NOMO-1 (cell line): ENCODE results near the gene SPRTN.

Source experiments
- DNase-seq, 2 experiments: peaks; one replicate each; lab custom pipeline; 2025; ENCODE audit not compliant: unreplicated experiment in 2 of 2; lab: John Stamatoyannopoulos, UW

The SPRTN gene

DNA sequence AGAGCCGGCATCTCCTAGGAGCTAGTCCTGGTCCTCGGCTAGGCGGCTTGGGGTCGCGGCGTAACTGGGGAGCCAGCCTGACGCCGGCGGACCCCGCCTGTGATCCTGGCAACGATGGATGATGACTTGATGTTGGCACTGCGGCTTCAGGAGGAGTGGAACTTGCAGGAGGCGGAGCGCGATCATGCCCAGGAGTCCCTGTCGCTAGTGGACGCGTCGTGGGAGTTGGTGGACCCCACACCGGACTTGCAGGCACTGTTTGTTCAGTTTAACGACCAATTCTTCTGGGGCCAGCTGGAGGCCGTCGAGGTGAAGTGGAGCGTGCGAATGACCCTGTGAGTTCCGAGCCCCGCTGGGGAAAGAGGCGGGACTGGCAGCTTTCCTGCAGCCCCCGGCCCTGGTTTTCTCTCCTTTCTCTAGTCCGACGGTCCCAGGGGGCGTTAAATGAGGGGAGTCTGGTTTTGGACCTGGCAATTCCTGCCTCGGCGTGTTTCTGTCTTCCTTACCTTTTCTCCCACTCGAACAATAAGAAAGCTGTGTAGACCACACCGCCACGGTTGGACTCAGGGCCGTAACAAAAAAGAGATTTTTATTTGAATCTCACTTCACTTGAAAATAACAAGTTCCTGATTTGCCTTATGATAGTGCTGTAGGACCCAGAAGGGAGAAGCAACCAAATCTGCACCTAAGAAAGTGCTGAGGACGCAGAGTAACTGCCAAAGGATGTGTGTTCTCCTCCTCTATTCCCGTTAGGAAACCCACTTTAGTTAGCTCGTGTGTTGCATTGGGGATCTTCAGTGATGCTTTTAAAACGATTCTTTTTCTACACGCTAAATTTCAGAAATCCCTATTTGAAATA, at the start of gene SPRTN:
SPRTN (plus strand) TSS at position 24 of the 859 bp plus-strand sequence; CDS start at position 115, 91 bp downstream.
- peak in 1 of 2 experiments; percentile 17 for DNase-seq

DNA sequence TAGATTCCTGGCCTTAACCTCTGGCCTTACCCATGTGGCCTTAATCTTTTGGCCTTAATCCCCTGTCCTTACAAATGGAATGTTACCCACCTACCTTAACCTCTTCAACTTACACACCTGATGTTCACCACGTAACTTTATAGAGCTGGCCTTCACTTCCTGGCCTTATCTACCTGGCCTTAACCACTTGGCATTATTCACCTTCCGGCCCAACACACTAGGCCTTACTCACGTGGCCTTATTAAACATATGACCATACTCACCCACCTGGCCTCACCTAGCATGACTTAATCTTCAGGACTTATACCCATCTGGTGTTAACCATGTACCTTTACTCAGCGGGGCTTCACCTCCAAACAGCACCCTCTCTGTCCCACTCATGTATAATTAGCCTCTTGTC, 42.2 kb upstream of the SPRTN start:
- DNase-seq: no peak

DNA sequence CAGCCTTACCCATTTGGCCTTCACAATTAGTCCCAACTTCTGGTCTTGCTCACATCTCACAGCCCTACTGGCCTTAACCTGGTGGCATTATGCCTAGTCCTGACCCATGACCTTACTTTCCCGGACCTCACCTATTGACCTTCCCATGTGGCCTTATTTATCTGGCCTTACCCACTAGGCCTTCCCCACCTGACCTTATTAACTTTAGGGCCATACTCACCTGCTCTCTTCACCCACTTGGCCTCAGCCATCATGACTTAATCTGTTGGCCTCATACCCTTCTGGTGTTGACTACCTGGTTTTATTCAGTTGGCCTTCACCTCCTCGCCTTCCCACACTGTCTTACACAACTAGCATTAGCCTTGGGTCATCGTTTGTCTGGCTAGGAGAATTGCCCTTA, 36.1 kb upstream of the SPRTN start:
- DNase-seq: no peak

- DNase-seq: no peak
Measured at GRCh38 chr1:231310391-231310934, 27.6 kb upstream of the SPRTN start.

DNA sequence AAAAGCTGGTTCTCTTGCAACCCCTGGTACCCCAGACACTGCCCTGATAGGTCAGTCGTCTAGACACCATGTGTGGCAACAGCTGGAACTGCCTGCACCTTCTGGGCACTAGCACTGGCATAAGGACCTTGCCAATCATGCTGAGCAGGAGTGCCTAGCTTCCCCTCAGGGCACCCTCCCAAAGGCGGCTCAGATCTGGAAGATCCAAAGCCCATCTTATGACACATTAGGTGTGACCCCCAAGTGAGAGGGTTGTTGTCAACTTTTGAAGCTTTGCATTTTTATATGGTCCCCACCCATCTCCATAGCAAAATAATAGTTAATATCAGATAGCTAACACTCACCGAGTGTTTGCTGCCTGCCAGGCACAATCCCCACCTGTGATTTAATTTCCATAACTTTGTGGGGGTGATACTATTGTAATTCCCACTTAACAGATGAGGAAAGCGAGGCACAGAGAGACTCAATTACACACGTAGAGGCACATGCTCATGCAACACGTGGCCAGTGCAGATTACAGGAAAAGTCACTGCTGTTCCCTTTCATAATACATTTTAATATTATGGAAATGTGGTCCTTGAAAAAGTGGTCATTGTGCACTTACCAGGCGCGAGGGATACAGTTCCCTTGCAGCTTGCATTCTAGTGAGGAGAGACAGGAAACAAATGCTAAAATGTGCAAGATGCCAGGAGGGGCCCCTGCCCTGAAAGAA, 26.2 kb upstream of the SPRTN start:
- DNase-seq: no peak

DNA sequence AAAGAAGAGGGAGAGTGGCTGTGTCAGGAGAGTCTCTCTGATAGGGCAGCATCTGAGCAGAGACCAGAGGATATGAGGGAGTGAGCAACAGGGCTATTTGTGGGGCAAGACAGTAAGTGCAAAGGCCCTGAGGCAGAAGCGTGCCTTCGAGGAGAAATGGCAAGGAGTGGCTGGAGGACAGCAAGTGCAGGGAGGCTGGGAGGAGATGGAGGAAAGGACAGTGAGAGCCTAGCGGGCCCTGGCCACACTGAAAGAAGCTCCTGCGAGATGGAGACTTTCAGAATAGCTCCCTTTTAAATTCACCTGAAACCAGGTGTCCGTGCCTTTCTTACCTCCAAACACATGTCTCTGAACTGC, 25.7 kb upstream of the SPRTN start:
- no peak for DNase-seq

- DNase-seq: no peak
Measured at GRCh38 chr1:231313661-231314060, 24.4 kb upstream of the SPRTN start.

DNA sequence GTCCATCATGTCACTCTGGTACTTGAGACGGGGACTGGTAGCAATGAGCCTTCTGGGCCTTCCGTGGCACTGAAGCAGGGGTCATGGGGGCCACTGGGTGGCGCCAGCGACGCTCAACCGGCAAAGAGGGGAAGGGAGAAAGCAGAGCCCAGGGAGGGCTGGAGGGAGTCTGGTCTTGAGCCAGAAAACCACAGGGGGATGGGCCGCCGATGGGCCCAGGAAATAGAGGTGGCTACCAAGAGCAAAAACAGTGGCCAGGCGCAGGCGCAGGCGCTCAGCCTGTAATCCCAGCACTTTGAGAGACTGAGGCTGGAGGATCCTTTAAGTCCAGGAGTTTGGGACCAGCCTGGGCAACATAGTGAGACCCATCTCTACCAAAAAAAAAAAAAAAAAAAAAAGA, 22.2 kb upstream of the SPRTN start:
- peak in 1 of 2 experiments; percentile 33 for DNase-seq

GRCh38 chr1:231317306-231318014, 20.6 kb upstream of the SPRTN start:
- DNase-seq: no peak

DNA sequence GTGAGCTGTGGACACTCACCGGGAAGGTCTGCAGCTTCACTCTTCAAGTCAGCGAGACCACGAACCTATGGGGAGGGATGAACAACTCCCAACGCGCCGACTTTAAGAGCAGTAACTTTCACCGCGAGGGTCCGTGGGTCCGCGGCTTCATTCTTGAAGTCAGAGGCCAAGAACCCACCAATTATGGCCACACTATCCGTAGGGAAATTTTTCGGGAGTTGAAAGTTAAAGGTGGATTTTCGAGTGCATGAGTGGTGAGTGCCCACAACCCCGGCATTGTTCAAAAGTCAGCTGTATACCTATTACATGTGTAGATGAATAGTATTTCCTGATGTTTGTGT, 20.1 kb upstream of the SPRTN start:
- DNase-seq: no peak

- DNase-seq: no peak
Measured at GRCh38 chr1:231318568-231318967, 19.5 kb upstream of the SPRTN start.

GRCh38 chr1:231319080-231319479, 19.0 kb upstream of the SPRTN start:
- DNase-seq: no peak

DNA sequence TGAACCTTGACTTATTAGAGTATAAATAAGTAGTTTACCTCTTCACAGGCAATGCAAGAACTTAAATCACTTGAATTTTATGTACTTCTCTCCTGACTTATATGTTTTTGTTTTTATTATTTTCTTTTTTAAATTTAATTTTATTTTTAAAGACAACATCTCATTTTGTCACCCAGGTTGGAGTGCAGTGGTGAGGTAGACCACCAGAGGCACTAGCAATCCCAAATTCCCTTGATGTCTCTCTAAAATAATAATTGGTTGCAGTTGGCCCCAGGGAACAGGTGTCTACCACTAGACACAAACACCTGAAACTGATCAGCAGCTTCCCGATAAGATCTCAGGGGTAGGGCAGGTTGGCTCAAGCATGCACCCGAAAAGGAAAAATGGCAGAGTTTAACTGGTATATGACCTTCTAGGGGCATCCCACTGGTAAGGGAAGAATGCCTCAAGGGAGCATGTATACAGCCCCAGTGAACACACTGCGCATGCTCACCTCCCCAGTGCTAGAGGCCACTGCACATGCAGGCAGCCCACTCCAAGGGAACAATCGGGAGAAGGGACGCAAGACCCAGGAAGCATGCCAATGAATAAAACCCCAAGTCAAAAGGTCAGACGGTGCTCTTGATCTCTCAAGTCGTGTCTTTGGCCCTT, 15.1 kb upstream of the SPRTN start:
- no peak for DNase-seq

- no peak for DNase-seq
Measured at GRCh38 chr1:231324660-231325059, 13.4 kb upstream of the SPRTN start.

- DNase-seq: no peak
Measured at GRCh38 chr1:231326248-231326647, 11.8 kb upstream of the SPRTN start.

DNA sequence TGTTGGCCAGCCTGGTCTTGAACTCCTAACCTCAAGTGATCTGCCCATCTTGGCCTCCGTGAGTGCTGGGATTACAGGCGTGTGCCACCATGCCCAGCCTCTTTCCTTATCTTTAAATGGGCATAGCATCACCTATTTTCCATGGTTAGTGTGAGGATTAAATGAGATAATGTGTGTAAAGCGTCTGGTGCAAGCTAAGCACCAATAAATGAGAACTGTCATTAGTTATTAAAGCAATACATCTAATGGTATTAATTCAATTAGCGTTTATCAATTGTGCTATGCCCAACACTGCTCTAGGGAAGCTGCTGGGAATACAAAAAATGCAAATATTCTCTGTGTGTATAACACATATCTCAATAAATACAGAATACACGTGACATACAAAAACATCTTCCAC, 10.5 kb upstream of the SPRTN start:
- no peak for DNase-seq

DNA sequence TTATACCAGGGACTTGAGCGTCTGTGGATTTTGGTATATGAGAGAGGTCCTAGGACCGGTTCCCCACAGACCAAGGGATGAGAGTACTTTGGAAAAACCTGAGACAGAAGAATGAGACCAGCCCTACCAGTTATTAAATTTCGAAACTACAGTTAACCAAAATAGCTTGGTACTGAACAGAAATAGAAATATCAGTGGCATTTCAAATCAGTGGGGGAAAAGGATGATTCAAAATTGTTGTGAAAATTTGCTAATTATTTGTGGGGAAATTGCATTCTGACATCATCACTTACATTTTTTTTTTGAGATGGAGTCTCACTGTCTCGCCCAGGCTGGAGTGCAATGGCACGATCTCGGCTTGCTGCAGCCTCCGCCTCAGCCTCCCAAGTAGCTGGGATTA, 8.6 kb upstream of the SPRTN start:
- no peak for DNase-seq

GRCh38 chr1:231332761-231333160, 5.3 kb upstream of the SPRTN start:
- no peak for DNase-seq

DNA sequence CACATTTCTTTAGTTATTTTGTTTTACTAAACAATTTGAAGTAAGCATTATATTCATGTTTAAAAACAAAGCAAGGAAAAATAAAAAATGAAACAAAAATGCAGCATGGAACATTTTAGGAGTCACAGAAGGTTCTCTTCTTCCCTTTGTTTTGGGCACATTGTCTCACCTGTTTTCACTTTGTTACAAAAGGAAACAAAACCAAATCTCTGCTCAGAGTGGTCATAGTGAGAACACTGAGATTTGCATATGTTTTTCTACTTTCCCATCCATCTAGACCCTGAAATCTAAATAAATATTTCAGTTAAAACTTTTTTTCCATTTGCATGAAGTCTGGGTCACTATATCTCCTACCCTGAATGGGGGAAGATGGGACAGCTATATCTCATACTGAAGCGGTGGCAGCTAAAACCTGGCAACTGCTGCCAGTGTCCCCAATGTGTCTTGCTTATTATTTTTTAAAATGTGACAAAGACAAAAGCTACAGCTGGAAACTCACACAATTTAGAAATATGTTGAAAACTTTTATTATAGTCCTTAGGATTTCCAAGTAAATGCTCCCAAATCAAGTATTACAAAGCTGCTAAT, 3.9 kb upstream of the SPRTN start:
- no peak for DNase-seq

DNA sequence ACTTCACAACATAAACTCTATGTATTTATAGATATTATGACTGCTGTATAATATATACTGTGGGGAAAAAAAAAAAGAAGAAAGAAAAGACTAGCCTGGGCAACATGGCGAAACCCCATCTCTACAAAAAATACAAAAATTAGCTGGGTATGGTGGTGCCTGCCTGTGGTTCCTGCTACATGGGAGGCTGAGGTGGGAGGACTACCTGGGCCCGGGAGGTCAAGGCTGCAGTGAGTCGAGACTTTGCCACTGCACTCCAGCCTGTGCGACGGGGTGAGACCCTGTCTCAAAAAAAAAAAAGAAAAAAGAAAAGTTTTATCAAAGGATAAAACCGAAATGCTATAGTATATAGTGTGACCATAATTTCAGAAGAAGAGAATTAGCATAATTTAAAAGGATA, 3.1 kb upstream of the SPRTN start:
- DNase-seq: no peak
